ENCODE measurements around the gene BRD3. TPM values are rescaled to one million over a fixed set of nuclear protein-coding genes. Genes with fewer than 3 reads are reported as not detected.

Gene BRD3
- polyA plus RNA-seq, 12 donors: 45.4 to 418 (median 64.9) TPM

DNA sequence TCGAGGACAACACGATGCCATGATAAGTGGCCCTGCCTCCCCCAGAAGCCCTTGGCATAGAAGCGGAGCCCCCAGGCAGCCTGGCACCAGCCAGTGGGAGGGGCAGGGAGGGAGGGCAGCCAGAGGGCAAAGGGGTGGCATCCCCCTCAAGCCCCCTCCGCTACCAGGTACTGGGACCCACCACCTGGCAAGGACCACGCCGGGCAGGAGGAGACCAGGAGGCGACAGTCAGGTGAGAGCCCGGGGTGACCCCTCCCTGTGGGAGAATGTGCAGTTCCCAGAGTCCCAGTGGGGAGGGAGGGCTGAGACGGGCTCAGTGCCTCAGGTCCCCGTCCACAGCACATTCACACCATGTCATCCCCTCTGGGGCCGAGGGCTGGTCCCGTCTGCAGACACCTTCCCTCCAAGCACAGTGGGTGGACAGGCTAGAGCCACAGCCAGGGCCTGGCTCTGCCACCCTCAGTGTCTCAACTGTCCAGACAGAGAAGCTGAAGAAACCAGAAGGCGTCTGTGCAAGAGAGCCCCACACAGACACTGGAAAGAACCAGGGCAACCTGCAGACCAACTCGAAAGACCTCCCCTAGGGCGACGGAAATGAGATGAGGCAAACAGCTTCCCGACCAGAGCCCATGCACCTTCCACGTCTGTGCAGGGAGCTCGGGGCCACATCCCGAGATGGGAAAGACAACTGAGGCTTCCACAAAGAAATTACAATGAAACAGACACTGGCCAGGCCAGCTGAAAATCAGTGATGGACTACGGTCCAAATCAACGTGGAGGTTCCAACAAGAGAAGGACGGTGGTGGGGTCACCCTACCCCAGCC lies 11.1 kb downstream of the BRD3 start:
- DNase-seq: no peak

DNA sequence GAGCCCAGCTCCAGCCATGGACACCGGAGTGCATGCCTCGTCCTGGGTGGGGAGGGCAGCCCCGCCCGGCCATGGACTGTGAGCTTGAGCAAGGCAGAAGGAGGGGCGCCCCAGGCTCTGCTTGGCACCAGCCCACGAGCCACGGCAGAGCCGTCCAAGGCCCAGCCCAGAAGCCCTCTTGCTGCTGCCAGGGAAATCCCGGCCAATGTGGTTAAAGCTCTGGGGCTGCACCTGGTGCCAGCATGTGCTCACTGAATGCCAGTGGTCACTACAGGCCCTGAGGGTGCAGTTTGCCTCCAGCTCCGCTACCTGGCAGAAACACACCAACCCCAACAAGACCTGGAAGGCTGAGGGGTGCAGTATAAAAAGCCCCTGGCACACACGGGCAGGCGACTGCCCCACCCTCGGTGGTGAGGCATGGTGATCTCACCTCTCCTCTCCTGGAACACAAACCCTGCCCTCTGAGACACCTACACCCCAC lies 11.8 kb downstream of the BRD3 start:
- peak; percentile 58 for DNase-seq

DNA sequence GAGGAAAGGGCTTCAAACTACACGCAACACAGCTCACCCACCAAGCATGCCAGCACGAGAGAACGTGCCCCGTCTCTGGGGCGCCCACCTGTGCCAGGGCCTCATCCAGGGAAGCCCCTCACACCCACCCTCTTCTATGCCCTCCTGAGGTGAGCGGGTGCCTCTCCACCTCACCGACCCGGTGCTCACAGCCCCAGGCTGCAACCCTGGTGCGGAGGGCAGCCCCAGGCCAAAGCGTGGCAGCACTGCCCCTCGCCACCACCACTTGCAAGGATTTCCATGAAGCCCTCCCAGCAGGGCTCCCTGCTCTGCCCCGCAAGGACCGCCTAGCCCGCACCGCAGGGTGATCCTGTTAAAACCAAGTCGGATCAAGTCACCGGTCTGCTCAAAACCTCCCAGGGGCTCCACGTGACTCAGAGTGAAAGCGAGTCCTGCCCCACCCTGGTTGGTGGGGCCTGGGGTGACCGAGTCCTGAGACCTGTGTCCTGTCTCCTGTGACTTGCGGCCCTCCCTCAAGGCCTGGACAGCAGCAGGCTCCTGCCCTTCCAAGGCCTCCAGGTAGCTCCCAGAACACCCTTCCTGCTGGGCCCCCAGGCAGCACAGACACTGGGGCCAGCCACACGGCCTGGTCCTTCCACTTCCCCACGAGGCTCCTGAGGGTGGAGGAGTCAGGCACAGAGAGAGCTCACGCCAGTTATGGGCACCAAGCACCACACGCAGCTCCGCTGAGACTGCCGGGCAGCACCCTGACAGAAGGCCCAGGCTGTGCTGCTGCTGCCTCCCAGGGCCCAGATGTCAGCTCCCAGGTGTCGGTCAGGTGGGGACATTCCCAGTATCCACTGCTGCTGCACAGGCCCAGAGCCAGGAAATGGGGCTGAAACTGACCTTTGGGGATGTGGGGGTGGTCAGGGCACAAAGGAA lies 12.7 kb downstream of the BRD3 start:
- DNase-seq: no peak

DNA sequence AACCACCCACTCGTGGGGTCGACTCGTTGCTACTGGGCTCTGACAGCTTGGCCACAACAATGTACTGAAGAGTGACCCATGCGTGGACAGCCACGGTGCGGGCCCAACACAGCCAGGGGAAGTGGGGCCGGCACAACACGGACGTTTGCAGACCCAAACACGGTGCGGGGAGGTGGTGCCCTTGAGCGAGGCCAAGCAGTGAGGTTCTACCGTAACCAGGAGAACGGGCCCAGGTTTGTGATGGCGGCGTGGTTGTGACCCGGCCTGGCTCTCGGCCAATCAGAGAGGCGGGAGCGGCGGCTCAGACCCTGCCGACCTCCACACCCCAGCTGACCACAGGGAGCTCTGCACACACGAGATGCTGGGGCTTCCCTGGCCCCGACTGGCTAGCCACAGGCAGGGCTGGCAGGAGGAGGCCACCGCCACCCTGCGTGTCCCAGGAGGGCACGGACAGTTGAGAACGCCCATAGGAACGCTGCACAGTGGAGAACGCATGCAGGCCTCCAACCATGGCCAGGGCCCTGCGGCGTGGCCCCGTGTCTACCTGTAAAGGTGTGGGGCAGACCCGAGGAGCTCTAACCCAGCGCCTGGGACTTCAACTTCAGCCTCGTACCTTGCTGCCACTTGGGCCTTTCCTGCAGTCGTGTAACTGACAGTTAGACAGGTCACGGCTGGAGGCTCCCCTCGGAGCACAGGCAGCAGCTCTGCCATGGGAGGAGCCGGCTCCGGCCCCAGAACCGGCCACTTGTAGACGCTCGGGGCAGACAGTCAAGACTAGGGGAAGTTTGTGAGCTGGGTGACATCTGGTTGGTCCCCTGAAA lies 13.7 kb downstream of the BRD3 start:
- no peak for DNase-seq

DNA sequence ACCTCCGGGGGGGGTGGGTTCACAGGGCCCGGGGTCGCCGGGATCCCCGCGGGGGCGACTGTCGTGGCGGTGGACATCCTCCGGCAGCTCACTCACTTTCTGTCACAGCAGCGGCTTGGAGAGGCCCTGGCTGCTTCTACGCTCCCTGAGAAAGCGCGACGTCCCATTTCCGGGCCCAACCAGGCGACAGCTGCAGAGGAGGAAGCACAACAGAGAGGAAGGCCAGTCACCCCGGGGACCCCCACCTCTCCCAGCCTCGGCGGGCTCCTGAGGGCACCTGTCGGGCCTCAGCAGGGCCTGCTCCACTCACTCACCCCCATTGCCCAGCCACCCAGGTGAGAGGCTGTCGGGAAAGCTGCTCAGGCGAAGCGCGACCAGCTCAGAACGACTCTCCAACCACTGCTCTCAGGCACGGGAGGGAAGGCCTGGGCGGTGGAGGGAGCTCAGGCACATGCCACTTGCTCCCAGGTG lies 14.4 kb downstream of the BRD3 start:
- DNase-seq: no peak

DNA sequence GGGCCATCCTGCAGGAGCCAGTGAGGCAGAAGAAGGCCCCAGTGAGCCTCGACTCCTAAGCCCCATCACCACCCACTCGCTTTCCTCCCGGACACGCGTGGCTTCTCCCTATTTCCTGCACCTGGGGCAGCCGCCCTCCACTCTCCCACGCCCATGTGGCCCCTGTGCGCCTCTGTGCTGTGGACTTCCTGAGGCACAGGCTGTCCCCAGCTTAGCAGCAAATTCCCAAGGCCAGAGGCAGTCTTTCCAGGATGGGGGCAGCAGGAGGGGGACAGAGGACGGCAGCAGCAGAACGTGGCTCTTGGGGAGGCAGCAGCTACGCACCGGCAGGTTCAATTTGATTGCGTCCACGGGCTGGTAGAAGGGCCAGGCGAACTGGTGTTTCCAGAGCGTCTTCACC lies 14.9 kb downstream of the BRD3 start:
- no peak for DNase-seq

DNA sequence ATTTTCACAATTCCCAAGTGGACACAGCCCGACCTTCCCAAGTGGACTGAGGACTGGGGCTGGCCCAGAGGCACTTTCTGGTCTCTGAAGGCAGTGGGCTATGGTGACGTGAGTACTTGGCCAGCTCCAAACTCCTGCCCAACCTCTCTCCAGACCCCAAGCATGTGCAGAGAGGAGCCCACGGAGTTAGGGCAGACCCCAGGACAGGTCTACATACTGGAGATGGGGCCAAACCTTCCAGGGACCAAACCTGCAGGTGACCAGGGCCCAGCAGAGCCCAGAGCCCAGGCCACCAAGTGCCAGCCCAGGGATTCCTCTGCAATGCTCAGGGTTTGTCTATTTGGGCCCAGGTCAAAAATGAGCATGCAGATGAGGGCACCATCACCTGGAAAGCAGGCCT lies 15.3 kb downstream of the BRD3 start:
- no peak for DNase-seq

DNA sequence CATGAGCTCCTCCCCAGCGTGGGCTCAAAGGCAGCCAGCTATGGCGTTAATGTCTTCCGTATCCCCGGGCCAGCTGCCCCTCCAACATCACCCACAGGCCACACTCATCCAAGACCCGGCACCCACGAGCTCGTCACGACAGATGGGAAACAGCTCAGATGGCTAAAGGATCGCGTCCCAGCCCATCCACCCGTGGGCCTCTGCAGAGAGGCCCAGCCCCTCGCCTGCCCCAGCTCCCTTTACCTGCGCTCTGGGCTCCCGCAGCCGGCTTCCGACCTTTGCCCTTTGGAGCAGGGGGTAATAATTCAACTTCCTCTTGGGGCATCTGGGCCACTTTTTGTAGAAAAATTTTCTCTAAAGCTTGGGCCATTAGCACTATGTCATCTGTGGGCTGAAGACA lies 16.5 kb downstream of the BRD3 start:
- DNase-seq: no peak

DNA sequence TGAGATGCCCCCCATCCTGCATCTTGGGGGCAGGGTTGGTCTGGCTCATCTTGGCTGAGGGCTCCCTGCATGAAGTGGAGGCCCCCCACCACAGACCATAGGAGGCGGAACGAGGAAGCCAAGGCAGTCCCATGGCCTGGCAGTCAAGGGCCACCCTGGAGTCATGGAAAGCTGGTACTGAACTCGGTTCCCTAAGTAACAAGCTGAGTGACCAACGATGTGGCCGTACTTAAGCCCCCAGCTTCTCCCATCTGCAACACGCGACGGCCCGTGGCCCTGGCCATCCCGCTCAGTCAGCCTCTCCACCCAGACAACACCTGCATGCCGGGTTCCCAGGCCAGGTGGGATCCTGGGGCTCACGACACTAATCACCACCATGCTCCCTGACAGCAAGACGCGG lies 17.1 kb downstream of the BRD3 start:
- DNase-seq: no peak

DNA sequence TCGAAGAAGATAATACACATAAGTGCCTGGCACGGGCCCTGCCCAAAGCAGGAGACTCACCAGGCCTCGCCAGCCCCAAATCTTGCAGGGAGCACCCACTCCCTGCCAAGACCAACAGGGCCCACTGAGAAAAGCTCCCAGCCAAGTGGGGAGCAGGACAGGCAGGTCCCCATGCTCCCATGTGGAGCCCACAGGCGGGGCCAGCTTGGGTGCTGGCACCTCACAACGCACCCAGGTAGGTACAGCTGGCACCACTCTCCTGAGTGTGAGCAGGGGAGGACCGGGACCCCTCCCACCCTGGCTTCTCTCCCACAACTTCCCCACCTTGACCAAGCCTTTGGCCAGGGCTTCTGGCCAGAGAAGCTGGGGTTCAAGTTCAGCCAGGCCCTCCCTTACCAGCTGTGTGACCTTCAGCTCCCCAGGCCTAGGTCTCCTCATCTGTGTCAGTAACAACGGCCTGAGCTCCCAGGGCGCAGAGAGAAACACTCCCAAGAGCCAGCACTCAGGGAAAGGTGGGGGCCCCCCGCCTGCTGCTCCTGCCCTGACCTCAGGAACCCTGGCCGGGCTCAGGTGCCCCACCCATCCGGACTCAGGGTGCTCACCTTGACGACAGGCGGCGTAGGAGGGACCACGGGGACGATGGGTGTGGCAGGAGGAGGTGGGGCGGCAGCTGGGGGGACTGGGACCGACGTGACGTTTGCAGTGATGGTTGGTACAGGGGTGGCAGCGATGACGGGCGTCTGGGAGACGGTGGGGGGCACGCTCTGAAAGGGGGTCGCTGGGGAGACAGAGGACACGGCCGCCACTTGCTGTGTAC lies 17.8 kb downstream of the BRD3 start:
- no peak for DNase-seq

DNA sequence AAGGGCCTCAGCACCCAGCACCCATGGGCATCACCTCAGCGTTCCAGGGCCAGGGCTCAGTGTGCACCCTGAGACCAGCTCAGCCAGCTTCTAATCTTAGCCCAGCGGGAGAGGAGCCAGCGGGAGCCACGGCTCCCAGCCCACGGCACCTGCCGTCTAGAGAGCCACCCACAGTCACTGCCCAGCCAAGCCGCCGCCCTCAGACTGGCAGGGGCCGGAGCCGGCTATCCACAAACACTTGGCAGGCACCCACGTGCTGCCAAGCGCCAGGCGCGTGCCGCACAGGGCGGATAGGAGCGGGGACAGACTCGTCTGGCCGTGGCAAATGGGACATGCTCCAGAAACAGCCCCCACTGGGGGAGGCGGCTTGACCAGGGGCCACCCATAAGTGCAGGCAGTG lies 18.6 kb downstream of the BRD3 start:
- DNase-seq: no peak

DNA sequence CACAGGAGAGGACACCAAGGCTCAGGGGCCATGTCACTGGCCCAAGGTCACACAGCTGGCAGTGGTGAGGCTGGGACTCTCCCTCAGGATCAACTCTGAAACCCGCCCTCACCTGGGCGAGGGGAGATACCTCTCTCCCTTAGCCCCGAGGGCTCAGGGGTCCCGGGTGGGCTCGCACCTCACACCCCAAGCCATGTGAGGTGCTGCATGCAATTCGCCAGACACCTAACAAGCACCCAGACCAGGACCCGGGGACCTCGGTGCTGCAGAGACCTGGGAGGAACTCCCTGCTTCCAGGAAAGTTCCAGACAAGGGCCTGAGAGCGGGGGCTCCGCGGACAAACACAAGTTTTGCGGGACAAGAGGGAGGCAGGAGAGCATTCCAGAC lies 19.3 kb downstream of the BRD3 start:
- no peak for DNase-seq

DNA sequence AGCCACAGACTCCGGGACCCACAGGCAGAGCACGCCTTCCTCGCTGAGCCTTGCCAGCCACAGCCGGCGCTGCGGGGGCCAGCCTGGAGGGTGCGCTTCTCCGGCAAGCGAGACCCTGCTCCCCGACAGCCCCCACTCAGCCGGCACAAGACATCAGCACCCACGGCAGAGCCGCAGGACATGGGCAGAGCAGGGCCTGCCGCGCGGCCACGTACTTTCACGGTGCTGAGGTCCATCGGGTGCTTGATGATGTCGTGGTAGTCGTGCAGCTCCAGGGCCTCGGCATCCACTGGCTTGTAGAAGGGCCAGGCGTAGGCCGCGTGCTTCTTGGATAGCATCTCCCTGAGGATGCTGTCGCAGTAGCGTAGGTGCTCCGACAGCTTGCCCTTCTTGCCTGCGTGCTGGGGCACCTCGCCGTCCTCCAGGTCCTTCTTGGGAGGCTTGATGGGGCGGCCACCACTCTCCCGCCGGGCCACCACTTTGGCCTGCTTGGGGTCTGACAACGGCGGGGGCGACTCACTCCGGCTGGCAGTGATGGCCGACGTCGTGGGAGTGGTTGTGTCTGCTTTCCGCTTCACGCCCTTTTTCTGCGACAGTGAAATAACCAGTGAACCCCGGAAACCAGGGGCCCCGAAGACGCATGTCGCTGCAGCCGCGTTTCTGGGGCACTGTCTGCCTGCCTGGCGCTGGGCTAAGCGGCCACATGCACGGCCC lies 19.8 kb downstream of the BRD3 start:
- DNase-seq: no peak

DNA sequence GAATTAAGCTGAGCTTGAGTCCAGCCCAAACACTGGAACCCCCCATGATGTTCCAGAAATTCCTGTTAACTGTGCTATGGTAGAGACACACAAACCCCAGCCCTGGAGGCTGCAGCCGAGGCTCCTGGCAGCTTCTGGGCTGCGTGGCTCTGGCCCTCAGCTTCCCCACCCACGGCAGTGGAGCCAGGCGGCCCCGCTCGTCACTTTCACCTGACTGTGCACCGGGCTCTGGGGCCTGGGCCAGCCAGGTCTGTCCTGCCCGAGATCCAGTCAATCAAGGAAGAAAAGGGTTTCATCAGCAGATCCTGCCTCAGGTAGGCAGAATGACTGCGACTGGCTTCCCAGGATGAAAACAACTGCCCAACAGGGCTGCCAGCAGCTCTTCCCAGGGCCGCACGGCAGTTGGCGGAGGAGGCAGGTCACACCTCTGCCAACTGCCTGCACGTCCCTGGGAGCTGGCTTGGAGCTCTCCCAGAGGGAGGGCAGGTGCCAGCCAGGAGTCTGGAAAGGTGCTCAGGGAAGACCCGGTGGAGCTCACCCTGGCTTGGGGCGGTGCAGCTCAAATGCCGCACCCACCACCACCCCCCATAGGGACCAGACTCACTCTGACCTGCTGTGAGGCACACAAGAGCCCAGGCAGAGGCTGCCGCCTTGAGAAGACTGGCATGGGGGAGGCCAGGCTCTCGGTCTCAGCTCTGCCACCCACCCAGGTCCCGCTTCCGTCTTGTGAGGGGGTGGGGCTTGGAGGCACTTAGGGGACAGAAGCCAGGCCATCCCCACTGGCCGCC lies 20.7 kb downstream of the BRD3 start:
- DNase-seq: no peak

DNA sequence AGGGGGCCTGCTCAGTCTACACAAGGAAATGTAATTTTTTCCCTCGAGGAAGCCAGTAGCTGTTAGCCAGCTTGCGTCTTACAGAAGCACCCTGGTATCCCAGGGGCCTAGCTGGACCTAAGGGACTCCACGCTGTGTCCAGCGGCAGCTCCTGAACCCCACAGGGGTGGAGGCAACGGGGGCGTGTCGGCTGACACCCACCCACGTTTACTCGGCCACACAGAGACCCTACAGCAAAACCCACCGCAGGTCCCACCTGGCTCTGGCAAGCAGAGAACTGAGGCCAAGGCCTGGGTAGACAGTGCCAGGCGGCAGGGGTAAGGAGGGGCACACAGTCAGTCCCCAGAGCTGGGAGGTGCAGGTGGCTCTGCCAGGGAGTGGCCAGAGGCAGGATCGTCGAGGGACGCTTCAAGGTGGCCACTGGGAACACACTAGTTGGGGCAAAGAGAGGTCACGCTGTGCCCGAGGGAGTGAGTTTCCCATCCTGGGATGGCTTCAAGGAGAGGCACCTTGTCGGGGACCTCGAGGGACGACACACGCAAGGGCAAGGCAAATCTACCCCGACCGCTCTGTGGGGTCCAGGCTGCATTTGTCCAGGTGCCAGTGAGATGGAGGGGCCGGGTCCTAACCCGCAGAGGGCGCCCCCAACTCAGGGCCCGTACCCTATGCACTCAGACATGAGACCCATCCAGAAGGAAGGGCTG lies 21.8 kb downstream of the BRD3 start:
- no peak for DNase-seq

DNA sequence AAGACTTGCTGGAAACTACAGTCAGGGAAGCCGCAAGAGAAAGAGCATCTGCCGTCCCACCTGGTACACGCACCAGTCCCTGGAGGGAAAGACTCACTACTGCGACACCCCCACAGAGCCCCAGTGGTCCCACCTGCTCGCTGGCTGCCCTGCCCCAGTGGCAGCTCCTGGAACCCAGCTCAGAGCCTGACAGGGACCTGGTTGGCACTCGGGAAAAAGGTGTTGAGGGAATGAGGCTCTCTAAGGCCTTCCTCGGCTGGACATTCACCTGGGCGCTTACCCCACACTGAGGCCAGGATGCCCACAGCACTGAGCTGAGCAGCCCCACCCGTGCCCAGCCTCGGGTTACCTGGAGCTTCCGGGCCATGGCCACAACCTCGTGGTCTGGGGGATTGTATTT lies 22.9 kb downstream of the BRD3 start:
- DNase-seq: no peak

DNA sequence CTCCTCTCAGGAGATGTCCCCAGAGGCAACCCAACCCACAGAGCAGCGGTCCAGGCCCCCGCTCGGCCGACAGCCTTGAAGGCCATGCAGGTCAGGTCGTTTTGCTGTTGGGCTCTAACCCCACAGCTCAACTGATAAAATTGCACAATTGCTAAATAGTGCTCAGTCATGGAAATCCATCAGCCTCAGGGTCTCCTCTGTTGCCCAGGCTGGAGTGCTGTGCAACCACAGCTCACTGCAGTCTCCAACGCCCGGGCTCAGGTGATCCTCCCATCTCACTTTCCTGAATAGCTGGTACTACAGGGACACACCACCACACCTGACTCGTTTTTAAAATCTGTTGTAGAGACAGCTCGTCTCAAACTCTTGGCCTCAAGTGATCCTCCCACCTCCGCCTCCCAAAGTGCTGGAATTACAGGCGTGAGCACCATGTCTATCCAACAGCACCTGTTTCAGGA lies 24.3 kb downstream of the BRD3 start:
- no peak for DNase-seq

DNA sequence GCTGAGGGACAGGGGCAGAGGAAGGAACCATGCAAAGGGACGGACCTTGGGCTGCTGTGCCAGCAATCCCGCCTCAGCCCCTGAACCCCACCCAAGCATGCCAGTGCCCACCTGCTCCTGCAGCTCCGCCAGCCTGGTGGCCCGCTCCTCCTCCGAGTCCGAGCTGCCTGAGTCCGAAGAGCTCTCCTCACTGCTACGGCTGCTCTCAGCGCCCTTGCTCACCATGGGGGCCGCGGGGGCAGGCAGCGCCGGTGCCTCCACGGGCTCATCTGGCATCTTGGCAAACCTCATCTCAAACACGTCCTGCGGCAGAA lies 26.2 kb downstream of the BRD3 start:
- DNase-seq: no peak
